ENCODE data around the gene DCUN1D3. TPM values are rescaled to one million over a fixed set of nuclear protein-coding genes. Genes with fewer than 3 reads are reported as not detected.
A peak's percentile ranks its signal among the peaks of the same experiment; 100 is the strongest.
"Not testable (repeated sequence)": the region's sequence is repeated elsewhere in the genome, so short reads cannot be mapped to it uniquely, and the experiment has no call there.

DCUN1D3 gene
- polyA plus RNA-seq, 6 donors from 2014 or later = 0.38 to 1.1 (median 0.52) TPM; not detected in 1

- H3K4me3 Mint-ChIP-seq = peak overlapping the region; percentile 50 to 87 (median 73)
- H3K36me3 Mint-ChIP-seq = no peaks in the 10 kb centered on the region
- no peak for ATAC-seq (ENCODE audit: low read depth in 2 of 2)
- peak overlapping the region; percentile 49 to 95 (median 86) for H3K27ac Mint-ChIP-seq
- peaks cover 26 to 46% (median 36%) of the 10 kb centered on the region in 3 donors for H3K4me1 Mint-ChIP-seq
- no peaks in the 10 kb centered on the region for H3K27me3 Mint-ChIP-seq
- no peak for DNase-seq
- H3K9me3 Mint-ChIP-seq = peaks cover 0 to 4% (median 0%) of the 10 kb centered on the region in 7 donors
These were observed 26.0 kb downstream of the DCUN1D3 start for GRCh38 chr16:20874088-20874581.

- Mint-ChIP-seq H3K27me3 (no peaks in the 10 kb centered on the region), H3K4me3 (peak overlapping the region in 3 of 8 donors; percentile 9 to 68 (median 20)), H3K9me3 (peaks cover 0 to 4% (median 0%) of the 10 kb centered on the region in 7 donors), H3K27ac (peak overlapping the region; percentile 74 to 93 (median 84)), H3K36me3 (no peaks in the 10 kb centered on the region), H3K4me1 (peaks cover 29 to 46% (median 42%) of the 10 kb centered on the region in 3 donors)
- DNase-seq (no peak), ATAC-seq (ENCODE audit: low read depth in 2 of 2) (no peak)
These were observed 26.8 kb downstream of the DCUN1D3 start for GRCh38 chr16:20873331-20873730.

GRCh38 chr16:20871941-20872815 is 28.0 kb downstream of the DCUN1D3 start:
- Mint-ChIP-seq H3K4me1 (peaks cover 33 to 50% (median 48%) of the 10 kb centered on the region in 3 donors), H3K9me3 (peaks cover 0 to 4% (median 0%) of the 10 kb centered on the region in 7 donors), H3K4me3 (no peak overlapping the region), H3K27ac (peak overlapping the region in 1 of 6 donors; percentile 17), H3K27me3 (no peaks in the 10 kb centered on the region), H3K36me3 (no peaks in the 10 kb centered on the region)
- no peak for DNase-seq
- no peak for ATAC-seq (ENCODE audit: low read depth in 2 of 2)

DNA sequence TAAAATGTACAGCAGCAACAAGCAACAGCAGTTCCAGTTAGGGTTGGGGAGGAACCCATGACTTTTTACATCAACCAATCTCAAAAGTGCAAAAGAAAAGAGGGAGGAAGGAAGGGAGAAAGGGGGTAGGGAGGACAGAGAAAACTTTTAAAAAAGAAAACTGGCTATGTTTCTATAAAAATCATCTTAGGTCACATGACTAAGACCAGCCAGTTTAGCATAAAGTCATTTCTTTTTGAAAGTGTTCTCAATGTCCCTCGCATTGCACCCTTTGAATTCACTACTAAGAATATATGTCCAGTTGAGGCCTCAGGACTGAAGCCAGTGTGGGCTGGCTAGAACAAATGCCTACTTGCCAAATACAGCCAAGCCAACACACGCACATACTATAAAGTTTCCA is 28.9 kb downstream of the DCUN1D3 start:
- no peaks in the 10 kb centered on the region for H3K9me3 Mint-ChIP-seq

GRCh38 chr16:20870122-20870820 is 29.9 kb downstream of the DCUN1D3 start:
- H3K27me3 Mint-ChIP-seq = no peaks in the 10 kb centered on the region
- peaks cover 35 to 48% (median 48%) of the 10 kb centered on the region in 3 donors for H3K4me1 Mint-ChIP-seq
- H3K9me3 Mint-ChIP-seq = no peaks in the 10 kb centered on the region
- H3K4me3 Mint-ChIP-seq = no peak overlapping the region
- H3K36me3 Mint-ChIP-seq = no peaks in the 10 kb centered on the region
- no peak overlapping the region for H3K27ac Mint-ChIP-seq
- DNase-seq = no peak
- no peak for ATAC-seq (ENCODE audit: low read depth in 2 of 2)

More for the DNA sequence above, 28.9 kb downstream of the DCUN1D3 start:
- Mint-ChIP-seq H3K4me3 (no peak overlapping the region), H3K27me3 (no peaks in the 10 kb centered on the region), H3K4me1 (peaks cover 39 to 54% (median 53%) of the 10 kb centered on the region in 3 donors), H3K36me3 (no peaks in the 10 kb centered on the region), H3K27ac (no peak overlapping the region)
- ATAC-seq (ENCODE audit: low read depth in 2 of 2) (no peak), DNase-seq (no peak)

GRCh38 chr16:20868890-20869289 is 31.3 kb downstream of the DCUN1D3 start:
- Mint-ChIP-seq H3K27me3 (no peaks in the 10 kb centered on the region), H3K4me3 (no peak overlapping the region), H3K4me1 (peaks cover 22 to 40% (median 39%) of the 10 kb centered on the region in 3 donors), H3K27ac (no peak overlapping the region), H3K36me3 (no peaks in the 10 kb centered on the region), H3K9me3 (no peaks in the 10 kb centered on the region)
- DNase-seq (no peak), ATAC-seq (ENCODE audit: low read depth in 2 of 2) (no peak)

DNA sequence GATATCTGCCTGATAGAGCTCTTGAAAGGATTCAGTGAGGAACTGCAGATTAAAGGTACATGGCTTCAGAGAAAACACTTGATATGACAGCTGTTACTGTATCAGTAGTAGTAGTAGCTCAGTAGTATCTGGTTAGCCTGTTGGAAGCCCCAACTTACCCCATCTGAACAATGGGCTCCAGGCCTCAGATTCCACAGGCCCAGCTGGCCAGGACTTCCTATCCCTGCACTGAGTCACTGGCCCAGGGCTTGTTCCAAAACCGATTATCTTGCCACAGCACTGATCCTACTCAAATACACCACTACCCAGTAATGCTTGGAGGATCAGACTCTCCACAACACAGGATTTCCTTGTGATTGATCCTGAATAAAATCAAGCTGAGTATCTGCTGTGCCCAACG is 32.6 kb downstream of the DCUN1D3 start:
- Mint-ChIP-seq H3K4me1 (peaks cover 14 to 35% (median 27%) of the 10 kb centered on the region in 3 donors), H3K9me3 (no peaks in the 10 kb centered on the region)

DNA sequence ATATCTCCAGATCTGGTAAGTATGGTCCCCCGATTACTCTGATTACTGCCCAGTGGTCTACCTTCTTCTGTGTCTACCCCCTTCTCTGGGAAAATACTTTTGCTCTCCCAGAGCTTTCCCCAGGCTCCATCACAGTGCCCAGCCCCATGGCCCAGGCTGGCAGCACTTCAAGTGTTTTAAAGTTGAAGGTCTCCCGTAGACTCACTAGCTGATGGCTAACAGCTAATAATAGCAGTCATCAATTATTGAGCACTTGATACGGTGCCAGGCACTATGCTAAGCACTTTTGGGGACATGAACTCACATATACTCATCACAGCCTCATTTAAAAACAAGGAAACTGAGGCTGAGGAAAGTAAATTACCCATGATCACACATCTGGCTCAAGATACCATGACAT is 33.4 kb downstream of the DCUN1D3 start:
- H3K4me1 Mint-ChIP-seq = peaks cover 14 to 35% (median 20%) of the 10 kb centered on the region in 3 donors
- ATAC-seq (ENCODE audit: low read depth in 2 of 2) = no peak
- no peak for DNase-seq
- no peaks in the 10 kb centered on the region for H3K9me3 Mint-ChIP-seq
- no peak overlapping the region for H3K4me3 Mint-ChIP-seq
- H3K36me3 Mint-ChIP-seq = peaks cover 0 to 7% of the 10 kb centered on the region in 2 donors
- H3K27me3 Mint-ChIP-seq = no peaks in the 10 kb centered on the region
- no peak overlapping the region for H3K27ac Mint-ChIP-seq

More for the DNA sequence above, 32.6 kb downstream of the DCUN1D3 start:
- H3K27ac Mint-ChIP-seq = no peak overlapping the region
- H3K4me3 Mint-ChIP-seq = no peak overlapping the region
- ATAC-seq (ENCODE audit: low read depth in 2 of 2) (no peak), DNase-seq (no peak)
- H3K27me3 Mint-ChIP-seq = no peaks in the 10 kb centered on the region
- no peaks in the 10 kb centered on the region for H3K36me3 Mint-ChIP-seq

GRCh38 chr16:20866145-20866772 is 33.9 kb downstream of the DCUN1D3 start:
- no peaks in the 10 kb centered on the region for H3K9me3 Mint-ChIP-seq
- ATAC-seq (ENCODE audit: low read depth in 2 of 2) (no peak), DNase-seq (no peak)

GRCh38 chr16:20865420-20866131 is 34.6 kb downstream of the DCUN1D3 start:
- no peak for DNase-seq
- H3K27me3 Mint-ChIP-seq = no peaks in the 10 kb centered on the region
- peaks cover 14 to 35% (median 20%) of the 10 kb centered on the region in 3 donors for H3K4me1 Mint-ChIP-seq
- H3K27ac Mint-ChIP-seq = peak overlapping the region in 1 of 6 donors; percentile 8
- ATAC-seq (ENCODE audit: low read depth in 2 of 2) = no peak
- no peaks in the 10 kb centered on the region for H3K9me3 Mint-ChIP-seq
- H3K36me3 Mint-ChIP-seq = peaks cover under 1 to 7% of the 10 kb centered on the region in 2 donors
- no peak overlapping the region for H3K4me3 Mint-ChIP-seq

More at GRCh38 chr16:20866145-20866772, 33.9 kb downstream of the DCUN1D3 start:
- H3K27ac Mint-ChIP-seq = no peak overlapping the region
- H3K36me3 Mint-ChIP-seq = peaks cover 0 to 7% of the 10 kb centered on the region in 2 donors
- H3K27me3 Mint-ChIP-seq = no peaks in the 10 kb centered on the region
- H3K4me1 Mint-ChIP-seq = peaks cover 14 to 35% (median 20%) of the 10 kb centered on the region in 3 donors
- no peak overlapping the region for H3K4me3 Mint-ChIP-seq

DNA sequence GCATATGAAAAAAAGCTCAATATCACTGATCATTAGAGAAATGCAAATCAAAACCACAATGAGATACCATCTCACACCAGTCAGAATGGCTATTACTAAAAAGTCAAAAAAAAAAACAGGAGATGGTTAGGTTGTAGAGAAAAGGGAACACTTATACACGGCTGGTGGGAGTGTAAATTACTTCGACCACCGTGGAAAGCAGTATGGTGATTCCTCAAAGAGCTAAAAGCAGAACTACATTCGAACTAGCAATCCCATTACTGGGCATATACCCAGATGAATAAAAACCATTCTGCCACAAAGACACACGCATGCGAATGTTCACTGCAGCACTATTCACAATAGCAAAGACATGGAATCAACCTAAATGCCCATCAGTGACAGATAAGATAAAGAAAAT is 35.8 kb downstream of the DCUN1D3 start:
- H3K27me3 Mint-ChIP-seq = not testable (repeated sequence)

DNA sequence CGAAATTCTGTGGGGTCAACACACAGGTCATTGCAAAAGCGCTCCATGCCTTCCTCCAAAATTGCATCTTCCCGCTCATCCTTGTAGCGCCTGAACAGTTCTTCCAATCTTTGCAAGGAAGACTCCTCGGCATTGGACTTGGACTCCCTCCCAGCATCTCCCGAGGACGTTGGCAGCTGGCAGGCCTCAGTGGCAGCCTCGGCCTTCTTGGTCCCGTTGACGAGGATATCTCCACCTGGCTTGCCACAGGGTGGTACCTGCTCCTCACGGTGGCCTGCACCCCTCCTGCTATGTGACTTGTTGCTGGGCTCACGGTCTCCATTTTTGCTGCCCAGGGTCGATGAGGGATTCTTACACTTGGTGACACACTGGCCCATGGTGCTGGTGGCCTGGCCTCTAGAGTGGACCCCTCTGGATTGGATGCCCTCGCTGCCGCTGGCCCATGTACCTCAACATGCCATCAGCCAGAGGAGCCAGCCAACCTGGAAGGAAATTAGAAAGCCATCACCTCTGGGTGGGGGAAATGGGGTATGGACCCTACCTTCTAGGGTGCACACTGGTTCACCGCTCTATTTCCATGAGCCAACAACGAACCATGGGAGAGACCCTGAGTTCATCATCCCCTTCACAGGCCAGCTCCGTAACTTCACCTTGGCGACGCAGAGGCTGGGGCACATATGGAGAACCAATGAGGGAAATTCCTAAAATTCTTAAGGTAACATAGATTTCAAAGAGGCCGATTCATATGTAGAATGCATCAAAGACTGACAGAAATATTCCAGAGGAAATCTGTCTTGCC is 37.8 kb downstream of the DCUN1D3 start:
- H3K9me3 Mint-ChIP-seq = no peaks in the 10 kb centered on the region
- no peak overlapping the region for H3K4me3 Mint-ChIP-seq
- H3K36me3 Mint-ChIP-seq = peaks cover 7 to 12% of the 10 kb centered on the region in 2 donors
- no peak for DNase-seq
- H3K27ac Mint-ChIP-seq = no peak overlapping the region
- peaks cover 7 to 19% (median 11%) of the 10 kb centered on the region in 3 donors for H3K4me1 Mint-ChIP-seq
- no peak for ATAC-seq (ENCODE audit: low read depth in 2 of 2)
- no peaks in the 10 kb centered on the region for H3K27me3 Mint-ChIP-seq

More for the DNA sequence above, 35.8 kb downstream of the DCUN1D3 start:
- Mint-ChIP-seq H3K27ac (peak overlapping the region in 1 of 6 donors; percentile 36), H3K4me1 (peaks cover 14 to 35% (median 14%) of the 10 kb centered on the region in 3 donors), H3K36me3 (peaks cover 7 to 12% of the 10 kb centered on the region in 2 donors)
- ATAC-seq (ENCODE audit: low read depth in 2 of 2); DNase-seq; H3K9me3 Mint-ChIP-seq; H3K4me3 Mint-ChIP-seq: not testable (repeated sequence)

Data from naive B cell (primary cell).